Measurements from ENCODE around the gene ERCC5. TPM values are rescaled to one million over a fixed set of nuclear protein-coding genes. Genes with fewer than 3 reads are reported as not detected.

The ERCC5 gene
- total and polyA plus RNA-seq, 4 donors: 17.7 to 44.8 (median 24.7) TPM

DNA sequence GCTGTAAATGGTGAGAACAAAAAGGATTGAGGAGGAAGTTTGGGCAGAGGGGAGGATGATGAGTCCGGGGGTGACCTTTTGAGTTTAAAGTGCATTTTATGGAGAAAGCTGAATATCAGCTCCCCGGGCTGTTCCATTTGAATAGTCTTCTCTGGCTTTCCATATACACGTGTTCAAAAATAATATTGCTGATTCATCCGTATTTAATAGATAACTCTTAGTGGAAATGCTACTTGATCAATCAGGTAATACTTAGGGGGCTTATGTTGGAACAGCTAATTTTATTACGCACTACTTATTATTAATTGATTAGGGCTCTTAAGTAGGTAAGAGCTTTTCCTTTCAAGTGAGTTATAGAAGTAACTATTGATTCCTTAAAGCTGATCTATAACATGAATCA, 76.4 kb downstream of the ERCC5 start (continued):
- TF ChIP-seq FOXA1 (IDR thresholded peaks at IDR 0.05): no peak
- TF ChIP-seq JUND (IDR thresholded peaks at IDR 0.05): no peak
- no peak for TF ChIP-seq HNF4G (IDR thresholded peaks at IDR 0.05)
- TF ChIP-seq FOXA2 (IDR thresholded peaks at IDR 0.05): no peak
- no peak for TF ChIP-seq HNF4A (conservative IDR thresholded peaks at IDR 0.05)
- no peak for TF ChIP-seq EGR1 (IDR thresholded peaks at IDR 0.05; ENCODE audit: low read depth in 2 of 2)
- no peak for TF ChIP-seq ATF3 (IDR thresholded peaks at IDR 0.05)

Other genes with a start within 250 kb of the ERCC5 start
- gene TPP2, start 249.0 kb upstream of the ERCC5 start, total RNA-seq: 10 to 100 TPM; 28.2 to 55.6 TPM
- 10 to 100 TPM; 14.0 to 16.6 TPM for gene TPP2, start 249.0 kb upstream of the ERCC5 start, polyA plus RNA-seq
- gene METTL21C, start 151.0 kb upstream of the ERCC5 start, total RNA-seq: under 1 TPM in 1 of 2 donors, not detected in 1; 0.09 TPM
- gene METTL21C, start 151.0 kb upstream of the ERCC5 start, polyA plus RNA-seq: not detected
- 10 to 100 TPM in 1 of 2 donors, 1 to 10 TPM in 1; 9.9 to 12.8 TPM for gene TEX30, start 72.2 kb upstream of the ERCC5 start, total RNA-seq
- gene TEX30, start 72.2 kb upstream of the ERCC5 start, polyA plus RNA-seq: 10 to 100 TPM; 11.6 to 28.2 TPM
- 1 to 10 TPM; 7.3 to 7.5 TPM for gene POGLUT2, start 47.1 kb upstream of the ERCC5 start, total RNA-seq
- gene POGLUT2, start 47.1 kb upstream of the ERCC5 start, polyA plus RNA-seq: 1 to 10 TPM; 4.0 to 4.7 TPM
- gene BIVM, start 46.9 kb upstream of the ERCC5 start, total RNA-seq: 10 to 100 TPM; 13.6 to 17.8 TPM
- gene BIVM, start 46.9 kb upstream of the ERCC5 start, polyA plus RNA-seq: 1 to 10 TPM; 7.4 to 9.0 TPM
- not detected for gene SLC10A2, start 220.4 kb downstream of the ERCC5 start, total RNA-seq
- gene SLC10A2, start 220.4 kb downstream of the ERCC5 start, polyA plus RNA-seq: not detected